ENCODE data around the gene HOXA4.
A peak's percentile ranks its signal among the peaks of the same experiment; 100 is the strongest.

Gene HOXA4

GRCh38 chr7:27169658-27170425 lies 39.3 kb upstream of the HOXA4 start:
- peak; percentile 82 for DNase-seq

GRCh38 chr7:27168265-27168947 lies 37.8 kb upstream of the HOXA4 start:
- peak; percentile 73 for DNase-seq

- DNase-seq, result no peak
Observed at GRCh38 chr7:27167916-27168264, 37.3 kb upstream of the HOXA4 start.

GRCh38 chr7:27166531-27167505 lies 36.3 kb upstream of the HOXA4 start:
- no peak for DNase-seq

- peak; percentile 48 for DNase-seq
Observed at GRCh38 chr7:27165996-27166530, 35.5 kb upstream of the HOXA4 start.

GRCh38 chr7:27165089-27165995 lies 34.8 kb upstream of the HOXA4 start, which contains the start of gene HOXA9:
Gene HOXA9 (minus strand): TSS chr7:27165537. CDS start chr7:27165457, 80 bp downstream.
- DNase-seq, result peak; percentile 61

- DNase-seq, result no peak
Observed at GRCh38 chr7:27164367-27165088, 34.0 kb upstream of the HOXA4 start.

- DNase-seq, result no peak
Observed at GRCh38 chr7:27164045-27164366, 33.4 kb upstream of the HOXA4 start.

GRCh38 chr7:27163288-27164044 lies 32.9 kb upstream of the HOXA4 start:
- no peak for DNase-seq

GRCh38 chr7:27162561-27163287 lies 32.2 kb upstream of the HOXA4 start:
- no peak for DNase-seq

GRCh38 chr7:27161721-27162560 lies 31.4 kb upstream of the HOXA4 start:
- no peak for DNase-seq

- DNase-seq, result no peak
Observed at GRCh38 chr7:27161214-27161720, 30.7 kb upstream of the HOXA4 start.

GRCh38 chr7:27160546-27161213 lies 30.1 kb upstream of the HOXA4 start:
- DNase-seq, result peak; percentile 82

GRCh38 chr7:27160145-27160545 lies 29.6 kb upstream of the HOXA4 start:
- peak; percentile 59 for DNase-seq

- DNase-seq, result no peak
Observed at GRCh38 chr7:27159266-27160144, 28.9 kb upstream of the HOXA4 start.

- DNase-seq, result no peak
Observed at GRCh38 chr7:27158436-27159265, 28.1 kb upstream of the HOXA4 start.
